Cerebellar cortex (tissue), 1 donor: ENCODE data around the gene FAM217A.
A peak's percentile ranks its signal among the peaks of the same experiment; 100 is the strongest.
"Not testable (repeated sequence)": the region's sequence is repeated elsewhere in the genome, so short reads cannot be mapped to it uniquely, and the experiment has no call there.

Experiments used
- DNase-seq: peaks from one replicate; pipeline ENCODE4 v3.0.0-alpha.2; 2015; ENCODE audit warnings: low spot score

FAM217A gene, protein sequence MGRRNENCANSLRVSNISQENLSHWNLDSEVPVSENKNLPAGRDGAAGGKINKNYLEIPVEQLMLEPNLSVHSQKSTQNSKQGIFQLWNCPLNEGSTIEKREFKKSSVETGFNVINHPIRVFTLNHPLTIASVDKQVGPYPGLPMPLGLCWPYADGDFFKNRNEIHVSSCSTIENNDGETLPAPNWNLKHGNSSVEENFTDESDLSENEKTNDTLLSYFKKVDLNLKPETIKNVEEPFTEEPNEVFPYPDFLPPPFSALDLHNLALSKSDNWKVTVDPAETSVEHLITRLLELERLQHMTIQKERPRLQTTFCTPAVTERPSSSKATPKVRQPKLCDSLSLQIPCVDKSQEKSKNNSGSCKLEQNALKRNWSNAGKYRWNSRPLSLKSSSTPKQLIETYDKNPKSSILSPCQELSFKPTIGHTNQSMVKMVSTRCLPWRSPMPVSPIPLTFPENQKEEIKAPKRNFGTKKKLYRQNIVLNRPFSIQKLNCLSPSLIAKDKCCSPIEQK

DNA sequence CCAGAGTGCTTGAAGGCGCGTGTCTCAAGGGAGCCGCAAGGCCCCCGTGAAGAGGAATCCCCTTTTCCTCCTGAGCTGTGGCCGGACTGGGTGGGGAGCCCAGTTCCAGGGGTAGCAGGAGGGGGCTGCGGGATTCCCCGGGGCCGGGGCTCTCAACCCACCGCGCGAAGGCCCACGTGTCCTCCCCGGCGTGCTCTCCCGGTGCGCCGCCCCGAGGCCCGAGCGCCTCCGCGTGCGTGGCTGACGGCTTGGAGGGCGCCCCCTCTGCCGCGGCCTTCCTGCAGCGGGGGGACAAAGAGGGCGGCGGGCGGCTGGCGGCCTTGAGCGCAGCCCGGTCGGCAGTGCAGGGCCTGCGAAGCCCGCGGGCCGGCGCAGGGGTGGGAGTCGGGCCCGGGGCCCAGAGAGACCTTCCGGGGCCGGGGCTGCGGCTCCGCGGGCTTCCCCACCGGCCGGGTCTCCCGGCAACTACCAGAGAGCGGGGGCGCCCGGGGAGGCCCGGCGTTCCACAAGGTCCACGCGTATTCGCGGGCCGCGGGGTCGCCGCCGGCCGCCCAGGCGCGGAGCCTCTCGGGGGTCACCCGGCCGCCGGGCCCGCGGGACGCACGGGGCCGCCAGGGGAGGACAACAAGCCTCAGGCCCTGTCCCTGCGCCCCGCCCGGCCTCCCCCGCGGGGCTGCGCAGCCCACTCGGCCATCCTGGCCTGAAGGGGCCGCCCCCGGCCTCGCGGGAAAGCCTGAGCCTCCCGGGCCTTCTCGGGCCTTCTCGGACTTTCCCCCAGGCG is at the start of gene FAM217A:
FAM217A (minus strand) TSS at position 447 of the 781 bp plus-strand sequence. CDS start 1,723 bp downstream, outside the sequence.
- no peak for DNase-seq

DNA sequence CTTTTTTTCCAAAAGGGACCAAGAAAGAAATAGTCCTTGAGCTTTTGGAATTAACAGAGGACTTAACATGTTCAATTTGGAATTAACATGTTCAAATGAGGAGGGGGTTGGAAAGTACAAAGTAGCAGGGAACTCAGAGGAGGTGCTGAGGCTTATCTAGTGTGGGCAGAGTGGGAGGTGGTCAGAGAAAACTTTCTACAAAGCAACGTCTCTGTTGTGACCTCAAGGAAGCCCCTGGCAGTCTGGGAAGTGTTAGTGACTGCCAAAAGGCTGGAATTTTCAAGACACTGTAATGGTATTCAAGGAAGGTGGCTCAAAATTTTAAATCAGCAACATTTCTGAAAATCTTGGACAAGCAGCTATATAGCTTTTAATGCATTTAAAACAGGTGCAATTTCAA is 49.1 kb upstream of the FAM217A start:
- no peak for DNase-seq

DNA sequence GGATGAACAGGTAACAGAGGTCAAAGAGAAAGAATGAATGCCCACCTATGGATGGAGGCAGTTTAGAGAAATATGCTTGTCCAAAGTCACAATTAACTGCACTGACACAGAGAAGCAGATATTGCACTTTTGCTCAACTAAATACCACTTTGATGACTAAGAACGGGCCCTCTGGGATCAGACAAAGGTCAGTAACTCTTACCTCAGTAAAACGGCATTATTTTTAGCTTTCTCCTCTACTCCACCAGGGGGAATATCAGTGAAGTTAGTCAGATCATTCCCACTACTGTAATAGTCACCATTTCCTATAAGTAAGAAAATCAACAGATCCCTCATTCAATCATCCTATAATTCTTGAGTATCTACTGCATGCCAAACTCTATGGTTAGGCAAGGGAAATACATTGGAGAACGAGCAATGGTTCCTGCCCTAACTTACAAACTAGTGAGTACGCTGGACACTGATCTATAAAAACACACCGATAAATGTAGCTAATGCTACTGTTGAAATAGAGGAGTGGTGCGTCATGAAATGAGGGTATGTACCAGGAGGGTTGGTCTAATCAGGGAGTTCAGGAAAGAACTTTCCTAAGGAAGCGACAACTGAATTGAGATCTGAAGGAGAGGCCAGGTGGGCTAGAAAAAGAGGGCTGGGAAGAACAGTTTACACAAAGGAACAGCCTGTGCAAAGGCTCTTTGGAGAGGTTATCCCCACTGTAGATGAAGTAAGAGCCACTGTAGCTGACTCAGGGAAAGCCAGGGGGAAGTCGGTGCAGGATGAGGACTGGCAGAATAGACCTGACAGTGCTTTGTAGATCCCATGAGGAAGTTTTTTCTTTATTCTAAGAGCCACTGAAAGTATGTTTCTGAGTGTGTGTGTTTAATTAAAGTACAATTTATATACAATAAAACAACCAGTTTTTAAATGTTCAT is 47.3 kb upstream of the FAM217A start:
- DNase-seq = no peak

DNA sequence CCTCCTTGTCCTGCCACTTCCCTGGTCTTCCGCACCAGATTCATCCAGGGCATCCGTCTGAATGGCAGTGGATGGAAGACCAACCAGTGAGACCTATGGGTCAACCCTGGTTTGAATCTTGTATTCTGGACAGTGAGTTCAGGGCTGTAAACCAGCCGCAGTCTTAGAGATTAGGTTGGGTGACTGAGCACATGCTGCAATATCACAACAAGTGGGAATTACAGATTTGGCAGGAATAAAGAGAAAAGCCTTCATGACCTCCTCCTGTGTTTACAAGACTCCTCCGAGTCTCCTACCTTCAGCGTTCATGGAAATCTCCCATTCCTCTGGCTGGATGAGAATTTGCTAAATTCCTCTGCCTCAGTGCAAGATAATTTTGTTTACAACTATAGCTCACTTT is 46.6 kb upstream of the FAM217A start:
- no peak for DNase-seq

DNA sequence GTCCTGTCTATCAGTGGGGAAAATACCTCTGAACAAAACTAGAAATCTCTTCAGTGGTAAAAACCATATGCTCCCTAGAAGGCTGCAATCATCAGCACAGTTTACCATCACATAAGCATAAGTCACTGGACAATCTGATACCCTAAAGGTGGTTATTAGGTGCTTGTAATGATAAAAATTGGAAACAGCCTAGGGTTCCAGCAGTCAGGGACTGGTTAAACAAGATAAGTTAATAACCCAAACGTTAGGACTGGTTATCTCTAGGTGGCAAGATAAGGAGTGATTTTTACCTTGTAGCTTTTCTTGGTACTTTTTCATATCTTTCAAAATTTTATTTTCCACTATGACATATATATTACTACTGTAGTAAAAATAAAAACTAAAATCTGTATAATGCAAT is 45.4 kb upstream of the FAM217A start:
- DNase-seq = no peak

DNA sequence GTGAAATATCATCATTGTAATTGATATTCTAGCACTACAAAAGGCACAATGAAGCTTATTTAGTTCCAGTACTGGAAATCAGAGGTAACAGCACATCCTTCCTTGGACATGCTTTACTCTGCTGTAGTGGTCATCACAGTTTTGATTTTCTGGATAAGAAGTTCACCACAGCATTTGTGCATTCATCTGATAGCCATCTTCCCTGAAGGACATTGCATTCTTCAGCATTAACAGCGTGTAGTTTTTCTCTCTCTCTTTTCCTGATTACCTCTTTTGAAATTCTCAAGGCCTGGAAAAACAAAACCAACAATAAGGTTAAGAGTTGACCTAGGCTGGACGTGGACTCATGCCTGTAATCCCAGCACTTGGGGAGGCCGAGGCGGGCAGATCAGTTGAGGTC is 36.8 kb upstream of the FAM217A start:
- no peak for DNase-seq

DNA sequence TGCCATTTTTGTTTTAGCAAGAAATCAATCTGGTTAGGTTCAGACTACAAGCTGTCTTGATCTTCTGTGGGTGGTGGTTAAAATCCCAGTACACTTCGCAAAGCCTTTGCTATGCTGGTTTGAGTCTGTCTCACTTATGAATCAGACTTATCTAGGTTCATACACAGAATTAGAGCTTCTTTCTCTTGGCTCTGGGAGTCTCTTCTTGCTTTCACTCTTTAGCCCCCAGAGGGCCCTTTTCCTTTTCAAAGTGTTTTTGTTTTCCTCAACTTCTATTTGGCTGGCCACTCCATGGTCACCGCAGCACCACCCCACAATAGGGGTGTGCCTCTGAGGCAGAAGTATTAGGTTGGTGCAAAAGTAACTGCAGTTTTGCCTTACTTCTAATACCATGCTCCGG is 35.2 kb upstream of the FAM217A start:
- no peak for DNase-seq

DNA sequence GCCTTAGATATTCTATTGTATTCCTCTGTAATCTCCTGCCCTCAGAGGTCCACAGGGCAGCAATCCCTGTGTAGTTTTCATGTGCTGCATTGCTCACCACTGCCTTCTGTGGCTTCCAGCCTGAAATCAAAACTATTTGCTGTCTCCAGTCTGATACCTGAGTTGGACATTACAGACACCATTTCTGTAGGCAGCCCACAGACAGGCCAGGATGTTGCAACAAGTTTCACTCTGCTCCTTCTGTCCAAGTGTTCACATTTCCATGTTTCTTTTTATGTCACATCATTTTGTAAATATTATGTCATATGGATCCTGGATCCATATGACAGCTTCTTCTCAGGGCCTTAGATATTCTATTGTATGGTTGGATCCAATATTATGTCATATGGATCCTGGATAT is 34.7 kb upstream of the FAM217A start:
- DNase-seq = no peak

DNA sequence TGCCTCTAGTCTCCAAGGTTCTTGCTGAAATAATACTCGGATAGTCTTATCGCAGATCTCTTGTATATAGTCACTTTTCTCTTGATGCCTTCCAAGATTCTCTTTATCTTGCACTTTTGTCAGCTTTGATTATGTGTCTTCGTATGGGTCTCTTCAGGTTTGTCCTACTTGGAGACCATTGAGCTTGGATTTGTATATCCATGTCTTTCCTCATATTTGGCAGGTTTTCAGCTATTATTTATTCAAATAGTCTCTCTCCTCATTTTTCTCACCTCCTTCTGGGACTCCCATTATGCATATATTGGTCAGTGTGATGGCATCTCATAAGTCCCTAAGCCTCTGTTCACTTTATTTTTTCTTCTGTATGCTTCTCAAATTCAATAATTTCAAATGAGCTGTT is 33.4 kb upstream of the FAM217A start:
- no peak for DNase-seq

DNA sequence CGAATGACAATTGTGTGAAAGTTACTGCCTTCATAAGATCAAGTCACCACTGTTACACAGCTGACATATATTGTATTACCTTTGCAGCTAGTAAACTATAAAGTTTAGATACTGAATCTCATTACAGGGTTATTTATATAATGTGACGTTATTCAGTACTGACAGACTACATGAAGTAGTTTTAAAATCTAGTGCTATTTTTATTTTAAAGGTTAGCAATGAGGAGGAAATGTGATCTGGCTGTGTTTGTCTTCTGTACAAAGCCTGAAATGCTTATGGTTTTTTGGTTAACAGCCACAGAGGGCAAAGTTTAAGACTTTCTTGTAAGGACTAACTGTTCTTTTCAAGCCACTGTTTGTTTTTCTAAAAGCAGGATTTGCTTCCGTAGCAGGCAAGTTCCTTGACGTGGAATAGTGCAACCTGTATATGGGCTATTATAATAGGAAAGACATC is 30.5 kb upstream of the FAM217A start:
- not testable (repeated sequence) for DNase-seq

DNA sequence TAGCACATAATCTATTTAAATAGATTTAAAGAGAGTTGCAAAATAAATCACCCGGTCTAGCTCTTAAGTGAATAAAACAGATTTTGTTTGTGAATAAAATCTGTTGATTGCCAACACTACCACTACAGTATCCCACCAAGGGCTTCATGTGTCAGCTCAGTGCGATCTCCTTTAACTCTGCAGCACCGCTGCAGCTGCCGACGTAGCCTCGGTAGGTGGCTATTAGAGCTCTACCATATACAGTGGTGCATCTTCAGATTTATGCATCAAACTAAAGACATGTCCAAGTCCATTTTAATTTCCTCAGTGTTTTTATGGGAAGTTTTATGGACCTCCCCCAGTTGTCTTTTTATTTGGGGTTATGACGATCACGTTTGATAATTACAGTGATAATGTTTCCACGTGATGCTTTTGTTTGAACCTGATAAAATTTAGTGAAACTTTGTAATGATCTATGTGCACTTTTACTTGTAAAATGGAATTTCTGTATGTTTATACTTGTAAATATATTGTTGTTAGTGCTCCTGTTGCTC is 29.7 kb upstream of the FAM217A start:
- DNase-seq = no peak

DNA sequence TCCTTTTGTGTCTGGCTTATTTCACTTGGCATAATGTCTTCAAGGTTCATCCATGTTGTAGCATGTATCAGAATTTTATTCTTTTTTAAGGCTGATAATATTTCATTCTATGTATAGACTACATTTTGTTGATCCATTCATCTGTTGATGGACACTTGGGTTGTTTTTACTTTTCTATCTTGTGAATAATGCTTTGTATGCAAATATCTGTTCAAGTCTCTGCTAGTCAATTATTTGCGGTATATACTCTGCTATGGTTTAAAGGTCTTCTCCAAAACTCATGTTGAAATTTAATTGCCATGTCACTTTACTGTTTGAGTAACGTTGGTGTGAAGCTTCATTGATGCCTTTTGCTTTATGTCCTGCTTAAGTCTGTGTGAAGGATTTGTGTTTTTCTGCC is 28.9 kb upstream of the FAM217A start:
- DNase-seq = no peak

DNA sequence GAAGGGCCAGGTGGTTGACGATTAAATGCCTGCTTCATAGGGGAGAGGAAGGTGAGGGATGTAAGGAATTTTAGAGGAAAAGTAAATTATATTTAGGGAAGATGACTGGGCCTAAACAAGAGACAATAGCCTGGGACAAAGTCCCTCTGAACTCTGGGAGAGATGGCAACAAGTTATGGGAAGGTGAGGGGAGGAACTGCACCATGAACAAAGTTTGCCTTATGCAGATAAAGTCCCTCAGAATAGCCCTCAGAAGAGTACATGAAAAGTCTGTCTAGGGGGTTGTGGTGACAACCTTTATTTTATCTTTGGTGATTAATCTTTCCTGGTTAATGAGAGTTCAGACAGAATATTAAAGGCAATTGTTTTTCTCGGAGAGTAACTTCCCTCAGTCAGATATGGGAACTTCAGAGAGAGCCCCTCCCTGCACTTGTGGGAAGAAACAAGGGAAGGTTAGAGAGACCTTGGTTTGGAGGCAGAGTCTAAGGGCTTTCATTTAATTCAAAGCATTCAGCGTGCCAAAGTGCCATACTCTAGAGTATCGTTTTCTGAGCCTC is 27.1 kb upstream of the FAM217A start:
- DNase-seq = no peak

DNA sequence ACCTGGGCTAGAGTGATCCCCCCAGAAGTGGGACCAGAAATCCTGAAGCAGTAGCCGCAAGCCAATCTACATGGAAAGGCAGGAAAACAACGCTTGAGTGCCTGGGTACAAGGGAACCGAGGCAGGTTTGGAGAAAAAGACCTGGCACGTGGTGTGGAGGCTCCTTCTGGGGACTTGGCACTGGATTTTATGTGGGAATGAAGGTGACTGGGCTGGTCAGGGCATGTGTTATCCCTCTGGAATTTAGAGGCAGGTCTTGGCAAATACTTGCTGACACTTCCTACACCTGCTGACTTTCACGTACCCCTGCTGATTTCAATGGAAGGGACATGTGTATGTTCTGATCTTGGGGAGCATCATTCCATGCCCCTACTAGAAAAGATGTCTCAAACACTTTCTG is 25.0 kb upstream of the FAM217A start:
- DNase-seq = peak; percentile 17

DNA sequence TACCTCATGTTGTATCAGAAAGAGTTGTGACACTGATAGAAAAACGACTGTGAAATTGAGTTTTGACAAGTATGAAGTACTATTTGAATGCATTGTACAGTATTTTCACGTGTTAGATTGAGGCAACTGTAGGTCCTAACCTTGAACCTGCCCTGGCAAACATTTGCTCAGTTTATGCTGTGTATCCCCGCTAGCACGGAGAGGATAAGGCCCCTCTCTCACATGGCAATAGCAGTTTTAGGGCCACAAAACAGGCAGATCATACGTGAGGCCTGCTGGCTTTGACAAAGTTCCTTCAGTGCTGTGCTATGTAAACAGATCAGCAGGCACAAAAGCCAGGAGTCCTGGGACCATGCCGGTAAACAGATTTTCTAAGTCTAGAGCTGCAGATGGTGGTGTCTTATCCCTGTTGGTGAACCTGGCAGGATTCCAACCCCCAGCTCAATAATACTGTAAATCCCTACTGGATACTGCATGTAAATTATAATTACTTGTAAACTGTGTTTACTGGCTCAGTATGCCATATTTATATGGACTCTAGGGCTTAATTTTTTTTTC is 23.8 kb upstream of the FAM217A start:
- peak; percentile 80 for DNase-seq

DNA sequence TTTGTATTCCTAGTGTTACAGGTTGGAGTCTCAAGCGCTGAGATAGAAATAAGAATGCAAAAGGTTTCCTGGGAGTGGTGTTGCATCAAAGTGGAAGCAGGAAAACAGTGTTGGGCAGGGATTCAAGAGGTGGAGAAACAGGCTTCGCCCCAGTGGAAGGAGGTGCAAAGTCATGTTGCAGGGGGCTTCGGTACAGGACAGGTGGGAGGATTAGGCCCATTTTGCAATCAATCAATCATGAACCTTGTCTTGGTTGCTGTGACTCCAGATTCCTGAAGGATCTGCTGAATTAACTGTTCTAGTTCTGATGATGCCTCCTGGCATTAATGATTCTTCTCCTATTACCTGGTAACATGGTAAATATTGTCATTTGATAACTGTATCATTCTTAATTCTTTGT is 22.4 kb upstream of the FAM217A start:
- no peak for DNase-seq

DNA sequence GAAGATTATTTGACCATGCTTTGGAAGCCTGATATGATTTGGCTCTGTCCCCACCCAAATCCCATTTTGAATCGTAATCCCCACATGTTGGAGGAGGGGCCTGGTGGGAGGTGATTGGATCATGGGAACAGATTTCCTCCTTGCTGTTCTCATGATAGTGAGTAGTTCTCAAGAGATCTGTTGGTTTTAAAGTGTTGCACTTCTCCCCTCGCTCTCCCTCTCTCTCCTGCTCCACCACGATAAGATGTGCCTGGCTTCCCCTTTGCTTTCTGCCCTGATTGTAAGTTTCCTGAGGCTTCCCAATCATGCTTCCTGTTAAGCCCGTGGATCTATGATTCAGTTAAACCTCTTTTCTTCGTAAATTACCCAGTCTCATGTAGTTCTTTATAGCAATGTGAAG is 21.7 kb upstream of the FAM217A start:
- no peak for DNase-seq

DNA sequence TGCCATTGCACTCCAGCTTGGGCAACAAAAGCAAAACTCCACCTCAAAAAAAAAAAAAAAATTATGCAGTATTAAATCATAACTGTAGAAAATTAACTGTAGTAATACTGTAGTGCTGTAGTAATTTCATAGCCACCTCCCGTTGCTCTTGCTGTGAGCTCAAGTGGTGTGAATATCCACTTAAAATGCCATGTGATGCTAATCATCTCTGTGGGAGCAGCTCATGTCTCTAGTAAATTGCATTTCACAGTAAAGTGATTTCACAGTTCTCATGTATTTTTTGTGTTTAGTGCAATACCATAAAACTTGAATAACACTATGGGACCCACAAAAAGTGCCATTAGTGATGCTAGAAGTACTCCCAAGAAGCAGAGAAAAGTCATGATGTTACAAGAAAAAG is 14.4 kb upstream of the FAM217A start:
- no peak for DNase-seq

DNA sequence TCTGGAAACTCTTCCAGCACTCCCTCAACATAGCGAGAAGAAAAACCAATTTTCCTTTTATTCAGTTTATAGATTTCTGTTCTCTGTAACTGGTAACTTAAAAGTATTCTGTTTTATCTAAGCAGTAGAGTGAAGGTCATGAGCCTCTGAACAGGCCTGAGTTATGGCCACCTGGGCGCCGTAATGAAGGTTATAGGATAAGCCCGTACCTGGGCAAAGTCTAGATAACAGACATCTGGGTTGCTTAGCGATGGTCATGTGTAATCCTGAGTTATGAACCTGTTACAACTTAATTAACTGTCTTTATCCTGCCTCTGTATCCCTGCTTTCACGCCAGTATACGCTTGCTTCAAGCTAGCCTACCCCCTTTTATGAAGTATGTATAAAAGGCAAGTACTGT is 13.0 kb upstream of the FAM217A start:
- no peak for DNase-seq

DNA sequence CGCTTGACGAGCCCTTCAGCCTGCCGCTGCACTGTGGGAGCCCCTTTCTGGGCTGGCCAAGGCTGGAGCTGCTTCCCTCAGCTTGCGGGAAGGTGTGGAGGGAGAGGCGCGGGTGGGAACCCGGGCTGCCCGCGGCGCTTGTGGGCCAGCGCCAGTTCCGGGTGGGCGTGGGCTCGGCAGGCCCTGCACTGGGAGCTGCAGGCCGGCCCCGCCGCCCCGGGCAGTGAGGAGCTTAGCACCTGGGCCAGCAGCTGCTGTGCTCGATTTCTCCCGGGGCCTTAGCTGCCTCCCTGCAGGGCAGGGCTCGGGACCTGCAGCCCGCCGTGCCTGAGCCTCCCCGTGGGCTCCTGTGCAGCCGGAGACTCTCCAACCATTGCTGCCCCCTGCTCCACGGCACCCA is 11.1 kb upstream of the FAM217A start:
- DNase-seq = not testable (repeated sequence)

DNA sequence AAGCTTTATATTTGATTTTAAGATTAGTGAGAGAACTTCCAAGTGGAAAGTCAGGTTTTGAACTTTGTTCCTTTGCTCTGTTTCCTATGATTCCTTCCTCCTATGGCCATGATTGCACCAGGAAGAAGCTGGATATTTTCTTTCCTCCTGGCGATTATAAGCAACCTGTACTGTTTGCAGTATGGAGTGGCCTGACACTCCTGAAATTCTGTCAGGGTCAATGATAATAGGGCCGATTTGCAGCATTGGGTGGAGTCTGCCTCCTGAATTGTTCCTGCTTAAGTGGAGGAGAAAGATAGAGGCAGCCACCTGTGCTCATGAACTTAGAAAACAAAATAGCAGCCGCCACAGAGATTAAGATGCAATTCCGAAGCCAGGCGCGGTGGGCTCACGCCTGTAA is 9.8 kb upstream of the FAM217A start:
- no peak for DNase-seq
